Measurements from ENCODE around the gene PARP11.
A peak's percentile ranks its signal among the peaks of the same experiment; 100 is the strongest.

Gene PARP11

DNA sequence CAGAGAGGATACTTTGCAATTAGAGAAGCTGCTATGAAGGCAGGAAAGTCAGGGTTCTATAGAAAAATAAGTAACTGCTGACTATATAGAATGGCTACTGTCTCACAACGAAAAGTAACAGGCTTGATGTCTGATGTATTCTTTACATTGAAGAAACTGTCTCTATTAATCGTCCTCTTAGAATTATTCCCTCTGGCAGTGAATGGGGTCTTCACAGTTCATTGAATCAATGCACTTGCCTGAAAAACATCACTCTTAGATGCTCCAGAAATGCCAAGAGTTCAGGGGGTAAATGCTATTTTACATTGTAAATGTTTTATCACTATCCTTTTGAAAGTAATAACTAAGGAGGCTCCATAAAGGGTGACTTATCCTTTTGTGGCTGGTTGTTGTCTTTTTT is 82.6 kb downstream of the PARP11 start:
- Mint-ChIP-seq H3K9me3 (peaks cover 25% of the 10 kb centered on the region), H3K36me3 (ENCODE audit: low read depth) (peaks cover 11% of the 10 kb centered on the region), H3K4me1 (peaks cover 7% of the 10 kb centered on the region)

DNA sequence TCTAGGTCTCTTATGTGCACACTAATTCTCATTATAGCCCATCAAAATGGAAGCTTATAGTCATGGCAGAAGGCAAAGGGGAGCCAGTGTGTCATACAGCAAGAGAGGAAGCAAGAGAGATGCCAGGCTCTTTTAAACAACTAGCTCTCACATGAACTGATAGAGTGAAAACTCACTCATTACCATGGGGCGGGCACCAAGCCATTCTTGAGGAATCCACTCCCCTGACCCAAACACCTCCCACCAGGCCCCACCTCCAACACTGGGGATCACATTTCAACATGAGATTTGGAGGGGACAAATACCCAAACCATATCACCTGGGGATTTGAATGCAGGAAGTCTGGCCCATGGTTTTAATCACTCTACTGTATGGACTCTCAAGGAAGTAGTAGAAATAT is 83.4 kb downstream of the PARP11 start:
- Mint-ChIP-seq H3K4me1 (peaks cover 7% of the 10 kb centered on the region), H3K27me3 (ENCODE audit: low read depth) (no peaks in the 10 kb centered on the region), H3K9me3 (peaks cover 25% of the 10 kb centered on the region), H3K27ac (no peak overlapping the region), H3K36me3 (ENCODE audit: low read depth) (peaks cover 11% of the 10 kb centered on the region), H3K4me3 (no peak overlapping the region)
- TF ChIP-seq, protein P1, sequence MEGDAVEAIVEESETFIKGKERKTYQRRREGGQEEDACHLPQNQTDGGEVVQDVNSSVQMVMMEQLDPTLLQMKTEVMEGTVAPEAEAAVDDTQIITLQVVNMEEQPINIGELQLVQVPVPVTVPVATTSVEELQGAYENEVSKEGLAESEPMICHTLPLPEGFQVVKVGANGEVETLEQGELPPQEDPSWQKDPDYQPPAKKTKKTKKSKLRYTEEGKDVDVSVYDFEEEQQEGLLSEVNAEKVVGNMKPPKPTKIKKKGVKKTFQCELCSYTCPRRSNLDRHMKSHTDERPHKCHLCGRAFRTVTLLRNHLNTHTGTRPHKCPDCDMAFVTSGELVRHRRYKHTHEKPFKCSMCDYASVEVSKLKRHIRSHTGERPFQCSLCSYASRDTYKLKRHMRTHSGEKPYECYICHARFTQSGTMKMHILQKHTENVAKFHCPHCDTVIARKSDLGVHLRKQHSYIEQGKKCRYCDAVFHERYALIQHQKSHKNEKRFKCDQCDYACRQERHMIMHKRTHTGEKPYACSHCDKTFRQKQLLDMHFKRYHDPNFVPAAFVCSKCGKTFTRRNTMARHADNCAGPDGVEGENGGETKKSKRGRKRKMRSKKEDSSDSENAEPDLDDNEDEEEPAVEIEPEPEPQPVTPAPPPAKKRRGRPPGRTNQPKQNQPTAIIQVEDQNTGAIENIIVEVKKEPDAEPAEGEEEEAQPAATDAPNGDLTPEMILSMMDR (IDR thresholded peaks at IDR 0.05; ENCODE audit: unreplicated experiment in 3 of 3), result no peak

More for the DNA sequence above, 82.6 kb downstream of the PARP11 start:
- Mint-ChIP-seq H3K27me3 (ENCODE audit: low read depth) (no peaks in the 10 kb centered on the region), H3K4me3 (no peak overlapping the region), H3K27ac (no peak overlapping the region)
- TF ChIP-seq, protein P1 (IDR thresholded peaks at IDR 0.05; ENCODE audit: unreplicated experiment in 3 of 3), result no peak

DNA sequence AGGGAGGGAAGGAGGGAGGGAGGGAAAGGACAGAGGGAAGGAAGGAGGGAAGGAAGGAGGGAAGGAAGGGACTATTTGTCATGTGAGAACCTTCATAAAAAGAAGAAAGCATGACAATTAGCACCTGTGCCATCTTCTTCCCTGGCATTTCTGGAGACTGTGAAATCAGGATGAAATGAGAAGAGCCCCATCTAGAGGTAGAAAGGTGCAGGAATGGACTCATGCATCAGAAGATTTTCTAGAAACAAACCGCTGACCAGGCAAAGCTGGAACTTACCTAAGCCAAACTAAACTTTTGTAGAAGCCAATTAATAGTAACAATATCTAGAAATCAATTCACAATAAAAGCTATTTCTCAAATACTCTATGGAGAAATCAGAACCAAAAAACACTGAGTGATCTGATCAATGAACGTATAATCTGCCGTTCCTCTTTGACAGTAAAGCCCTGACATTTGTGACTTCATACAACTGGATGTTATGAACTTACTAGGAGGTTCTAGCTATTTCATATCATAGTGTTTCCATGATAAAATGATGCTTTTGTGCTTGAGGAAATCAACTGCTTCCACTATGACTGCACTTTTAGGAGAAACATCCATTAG is 95.9 kb downstream of the PARP11 start:
- H3K4me1 Mint-ChIP-seq, result no peaks in the 10 kb centered on the region
- TF ChIP-seq, protein P1 (IDR thresholded peaks at IDR 0.05; ENCODE audit: unreplicated experiment in 3 of 3), result peak; percentile 65 to 74 (median 66)
- H3K4me3 Mint-ChIP-seq, result no peak overlapping the region
- no peak overlapping the region for H3K27ac Mint-ChIP-seq
- no peaks in the 10 kb centered on the region for H3K9me3 Mint-ChIP-seq
- H3K27me3 Mint-ChIP-seq (ENCODE audit: low read depth), result no peaks in the 10 kb centered on the region
- no peaks in the 10 kb centered on the region for H3K36me3 Mint-ChIP-seq (ENCODE audit: low read depth)

GRCh38 chr12:3775385-3776035 is 97.7 kb downstream of the PARP11 start:
- no peak overlapping the region for H3K4me3 Mint-ChIP-seq
- no peaks in the 10 kb centered on the region for H3K27me3 Mint-ChIP-seq (ENCODE audit: low read depth)
- H3K36me3 Mint-ChIP-seq (ENCODE audit: low read depth), result no peaks in the 10 kb centered on the region
- no peaks in the 10 kb centered on the region for H3K9me3 Mint-ChIP-seq
- H3K27ac Mint-ChIP-seq, result no peak overlapping the region
- H3K4me1 Mint-ChIP-seq, result no peaks in the 10 kb centered on the region
- TF ChIP-seq, protein P1 (IDR thresholded peaks at IDR 0.05; ENCODE audit: unreplicated experiment in 3 of 3), result no peak

GRCh38 chr12:3772380-3772779 is 100.8 kb downstream of the PARP11 start:
- no peaks in the 10 kb centered on the region for H3K36me3 Mint-ChIP-seq (ENCODE audit: low read depth)
- TF ChIP-seq, protein P1 (IDR thresholded peaks at IDR 0.05; ENCODE audit: unreplicated experiment in 3 of 3), result no peak
- H3K4me3 Mint-ChIP-seq, result no peak overlapping the region
- no peak overlapping the region for H3K27ac Mint-ChIP-seq
- H3K27me3 Mint-ChIP-seq (ENCODE audit: low read depth), result no peaks in the 10 kb centered on the region
- no peaks in the 10 kb centered on the region for H3K4me1 Mint-ChIP-seq
- H3K9me3 Mint-ChIP-seq, result no peaks in the 10 kb centered on the region

DNA sequence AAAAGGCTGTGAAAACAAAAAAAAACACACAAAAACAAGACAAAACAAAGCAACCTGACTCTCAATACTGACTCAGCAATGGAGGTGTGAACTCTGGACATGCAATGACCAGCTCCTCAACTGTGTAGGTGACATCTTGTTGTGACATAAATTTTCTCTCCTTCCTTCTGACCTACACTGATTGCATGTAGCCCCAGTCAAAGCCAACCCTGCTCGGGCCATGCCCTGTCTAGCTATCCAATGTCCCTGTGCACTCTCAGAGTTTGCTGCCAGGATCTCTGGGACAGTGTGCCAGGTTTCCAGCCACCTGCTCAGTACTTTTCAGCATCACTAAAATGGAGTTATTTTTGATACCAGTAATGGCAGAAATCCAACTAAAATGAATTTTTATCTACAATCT is 101.3 kb downstream of the PARP11 start:
- TF ChIP-seq, protein P1 (IDR thresholded peaks at IDR 0.05; ENCODE audit: unreplicated experiment in 3 of 3), result no peak
- H3K9me3 Mint-ChIP-seq, result no peaks in the 10 kb centered on the region
- H3K27ac Mint-ChIP-seq, result no peak overlapping the region
- no peak overlapping the region for H3K4me3 Mint-ChIP-seq
- no peaks in the 10 kb centered on the region for H3K27me3 Mint-ChIP-seq (ENCODE audit: low read depth)
- no peaks in the 10 kb centered on the region for H3K36me3 Mint-ChIP-seq (ENCODE audit: low read depth)
- no peaks in the 10 kb centered on the region for H3K4me1 Mint-ChIP-seq
